SJCRH30 (cell line): Measurements from ENCODE around the gene RNF10. TPM values are rescaled to one million over a fixed set of nuclear protein-coding genes. Genes with fewer than 3 reads are reported as not detected.

ENCODE experiments used
- DNase-seq, 2 experiments: peaks; one replicate each; pipeline ENCODE4 v3.0.0-alpha.2; 2015 to 2020
- H3K27ac ChIP-seq: fragments of 250-450 bp; sonication (Bioruptor Pico); 2 replicates; pipeline ENCODE4 v1.5.1; 2020; ENCODE audit warnings: mild to moderate bottlenecking, moderate library complexity
- H3K27me3 ChIP-seq: fragments of 250-450 bp; sonication (Bioruptor Pico); 2 replicates; pipeline ENCODE4 v1.5.1; 2020; ENCODE audit warnings: mild to moderate bottlenecking, moderate library complexity
- H3K36me3 ChIP-seq: fragments of 250-450 bp; sonication (Bioruptor Pico); 2 replicates; pipeline ENCODE4 v1.5.1; 2020; ENCODE audit warnings: mild to moderate bottlenecking, moderate library complexity
- H3K4me1 ChIP-seq: fragments of 250-450 bp; sonication (Bioruptor Pico); 2 replicates; pipeline ENCODE4 v1.5.1; 2020; ENCODE audit warnings: mild to moderate bottlenecking, moderate library complexity
- H3K4me3 ChIP-seq: fragments of 250-450 bp; sonication (Bioruptor Pico); 2 replicates; pipeline ENCODE4 v1.5.1; 2020; ENCODE audit warnings: mild to moderate bottlenecking, moderate library complexity
- H3K9me3 ChIP-seq: fragments of 250-450 bp; sonication (Bioruptor Pico); replicated peaks from 2 replicates; pipeline ENCODE4 v1.5.1; 2020; ENCODE audit warnings: mild to moderate bottlenecking, moderate library complexity
- total RNA-seq: library from RNA; depleted of rRNA; stranded (reverse); fragments of >200 nt; shearing (Covaris generic); gene quantifications from 2 replicates; pipeline ENCODE4 v1.2.3, GENCODE V29; 2014

RNF10 gene
- total RNA-seq, 1 experiment from 2014 or later: 48.5 TPM

- Histone ChIP-seq H3K27ac (no peak overlapping the region), H3K27me3 (no peaks in the 10 kb centered on the region), H3K9me3 (no peaks in the 10 kb centered on the region), H3K4me3 (no peak overlapping the region), H3K4me1 (peaks cover 14% of the 10 kb centered on the region), H3K36me3 (peaks cover 16% of the 10 kb centered on the region)
- no peak for DNase-seq
Measured at GRCh38 chr12:120538281-120539156, 4.4 kb downstream of the RNF10 start.

DNA sequence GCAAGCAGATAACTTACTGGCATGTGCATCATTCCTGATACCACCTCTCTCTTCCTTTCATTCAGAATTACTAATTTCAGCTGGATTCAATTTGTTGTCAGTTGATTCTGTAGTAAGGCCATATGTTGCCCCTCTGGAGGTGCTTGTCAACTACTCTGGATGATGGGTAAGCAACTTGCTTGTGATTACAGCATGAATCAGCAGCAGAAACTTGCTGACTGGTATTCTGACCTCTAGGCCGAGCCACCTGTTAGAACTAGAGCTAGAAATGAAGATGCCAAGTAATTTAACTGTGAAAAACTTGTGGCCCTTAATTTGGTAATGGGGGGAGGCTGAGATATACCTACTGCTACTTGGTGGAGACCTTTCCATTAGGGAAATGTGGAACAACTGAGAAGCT lies 5.1 kb downstream of the RNF10 start:
- peaks cover 14% of the 10 kb centered on the region for H3K4me1 ChIP-seq
- H3K27me3 ChIP-seq: no peaks in the 10 kb centered on the region
- H3K36me3 ChIP-seq: peaks cover 16% of the 10 kb centered on the region
- H3K9me3 ChIP-seq: no peaks in the 10 kb centered on the region
- DNase-seq: no peak
- no peak overlapping the region for H3K4me3 ChIP-seq
- H3K27ac ChIP-seq: no peak overlapping the region

DNA sequence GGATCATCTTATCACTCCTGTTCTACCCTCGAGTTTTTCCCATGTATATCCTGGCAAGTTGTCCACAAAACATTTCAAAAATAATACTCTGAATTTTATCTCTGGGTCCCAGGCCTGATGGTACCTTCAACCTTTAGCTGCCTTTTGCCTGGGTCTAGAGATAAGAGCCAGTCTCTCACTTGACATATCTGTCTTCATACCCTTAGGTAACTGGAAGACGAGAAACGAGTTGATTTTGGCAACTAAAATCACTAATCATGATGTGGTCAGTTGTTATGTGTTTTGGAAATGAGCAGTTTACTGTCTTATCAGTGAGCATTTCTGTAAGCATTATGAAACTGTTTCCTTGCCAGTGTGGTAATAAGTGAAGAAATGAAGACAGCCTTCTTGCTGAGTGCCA lies 6.3 kb downstream of the RNF10 start:
- H3K4me3 ChIP-seq: no peak overlapping the region
- peaks cover 21% of the 10 kb centered on the region for H3K36me3 ChIP-seq
- H3K27me3 ChIP-seq: no peaks in the 10 kb centered on the region
- DNase-seq: no peak
- H3K4me1 ChIP-seq: peaks cover 13% of the 10 kb centered on the region
- H3K27ac ChIP-seq: no peak overlapping the region
- H3K9me3 ChIP-seq: no peaks in the 10 kb centered on the region

DNA sequence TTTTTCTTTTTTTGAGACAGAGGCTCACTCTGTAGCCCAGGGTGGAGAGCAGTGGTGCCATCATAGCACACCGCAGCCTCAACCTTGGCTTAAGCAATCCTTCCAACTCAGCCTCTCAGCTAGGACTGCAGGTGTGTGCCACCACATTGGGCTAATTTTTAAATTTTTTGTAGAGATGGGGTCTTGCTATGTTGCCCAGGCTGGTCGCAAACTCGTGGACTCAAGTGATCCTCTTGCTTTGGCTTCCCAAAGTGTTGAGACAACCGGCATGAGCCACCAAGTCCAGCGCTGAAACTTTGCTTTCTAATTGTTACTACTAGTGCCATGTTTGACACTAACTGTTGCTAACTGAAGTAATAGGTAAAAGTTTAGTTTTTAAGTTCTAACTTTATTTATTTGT lies 8.0 kb downstream of the RNF10 start:
- no peak for DNase-seq
- no peaks in the 10 kb centered on the region for H3K27me3 ChIP-seq
- H3K27ac ChIP-seq: no peak overlapping the region
- H3K9me3 ChIP-seq: no peaks in the 10 kb centered on the region
- H3K36me3 ChIP-seq: peaks cover 35% of the 10 kb centered on the region
- H3K4me1 ChIP-seq: peaks cover 7% of the 10 kb centered on the region
- no peak overlapping the region for H3K4me3 ChIP-seq

DNA sequence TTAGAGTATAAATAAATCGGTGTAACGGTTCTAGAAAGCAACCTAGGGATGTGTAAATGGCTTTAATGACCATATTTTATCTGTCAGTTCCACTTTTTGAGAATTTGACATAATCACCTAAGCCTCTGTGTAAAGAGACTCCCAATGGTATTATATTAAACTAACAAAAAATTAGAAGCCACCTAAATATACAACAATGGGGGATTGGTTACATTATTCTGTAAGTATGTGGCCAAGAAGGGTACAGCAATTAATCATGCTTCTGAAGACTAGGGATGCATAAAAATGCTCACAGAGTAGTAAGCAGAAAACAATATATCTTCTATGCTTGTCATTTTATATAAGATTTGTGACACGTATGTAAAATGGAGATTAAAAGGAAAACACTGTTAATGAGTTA lies 10.5 kb downstream of the RNF10 start:
- Histone ChIP-seq H3K9me3 (no peaks in the 10 kb centered on the region), H3K36me3 (peaks cover 44% of the 10 kb centered on the region), H3K27me3 (no peaks in the 10 kb centered on the region), H3K4me3 (no peak overlapping the region), H3K4me1 (no peaks in the 10 kb centered on the region), H3K27ac (no peak overlapping the region)
- DNase-seq: no peak

- Histone ChIP-seq H3K4me1 (no peaks in the 10 kb centered on the region), H3K4me3 (no peak overlapping the region), H3K36me3 (peaks cover 44% of the 10 kb centered on the region), H3K9me3 (no peaks in the 10 kb centered on the region), H3K27ac (no peak overlapping the region), H3K27me3 (no peaks in the 10 kb centered on the region)
- no peak for DNase-seq
Measured at GRCh38 chr12:120546050-120546386, 11.9 kb downstream of the RNF10 start.

- no peak overlapping the region for H3K4me3 ChIP-seq
- H3K27me3 ChIP-seq: no peaks in the 10 kb centered on the region
- H3K9me3 ChIP-seq: no peaks in the 10 kb centered on the region
- peaks cover 48% of the 10 kb centered on the region for H3K36me3 ChIP-seq
- H3K27ac ChIP-seq: no peak overlapping the region
- DNase-seq: no peak
- no peaks in the 10 kb centered on the region for H3K4me1 ChIP-seq
Measured at GRCh38 chr12:120554678-120555077, 20.5 kb downstream of the RNF10 start.

DNA sequence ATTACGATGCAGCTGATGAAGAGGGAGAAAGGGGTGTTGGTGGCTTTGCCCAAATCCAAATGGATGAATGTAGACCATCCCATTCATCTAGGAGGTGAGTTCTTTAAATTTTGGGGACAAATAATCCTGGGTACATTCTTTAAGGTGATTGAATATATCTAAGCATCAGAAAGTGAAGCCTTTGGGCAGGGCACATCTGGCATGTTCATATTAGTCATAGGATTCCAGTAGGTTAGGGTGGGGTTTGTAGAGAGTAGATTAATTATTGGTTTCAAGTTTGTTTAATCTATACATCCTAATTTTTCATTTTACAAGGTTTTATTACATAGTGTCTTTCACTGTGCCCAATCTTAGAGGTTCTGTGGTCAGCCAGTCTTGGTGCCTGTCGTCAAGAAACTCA lies 23.4 kb downstream of the RNF10 start:
- H3K27ac ChIP-seq: no peak overlapping the region
- H3K27me3 ChIP-seq: no peaks in the 10 kb centered on the region
- H3K9me3 ChIP-seq: no peaks in the 10 kb centered on the region
- H3K36me3 ChIP-seq: peaks cover 59% of the 10 kb centered on the region
- H3K4me3 ChIP-seq: no peak overlapping the region
- H3K4me1 ChIP-seq: no peaks in the 10 kb centered on the region
- no peak for DNase-seq

- no peak for DNase-seq
- Histone ChIP-seq H3K36me3 (peaks cover 70% of the 10 kb centered on the region), H3K4me1 (no peaks in the 10 kb centered on the region), H3K27me3 (no peaks in the 10 kb centered on the region), H3K4me3 (no peak overlapping the region), H3K9me3 (no peaks in the 10 kb centered on the region), H3K27ac (no peak overlapping the region)
Measured at GRCh38 chr12:120562906-120563305, 28.8 kb downstream of the RNF10 start.

DNA sequence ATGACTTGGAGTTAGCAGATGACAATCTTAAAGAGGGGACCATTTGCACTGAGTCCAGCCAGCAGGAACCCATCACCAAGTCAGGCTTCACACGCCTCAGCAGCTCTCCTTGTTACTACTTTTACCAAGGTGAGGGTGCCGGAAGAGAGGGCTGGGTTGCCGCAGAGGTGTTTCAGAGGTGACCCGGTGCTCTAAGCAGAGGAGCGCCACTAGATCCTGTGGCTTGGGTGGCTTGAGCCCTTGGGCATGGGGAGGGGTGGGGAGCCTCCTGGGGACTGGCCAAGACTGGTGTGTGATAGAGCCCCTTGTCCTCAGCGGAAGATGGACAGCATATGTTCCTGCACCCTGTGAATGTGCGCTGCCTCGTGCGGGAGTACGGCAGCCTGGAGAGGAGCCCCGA lies 29.3 kb downstream of the RNF10 start:
- H3K36me3 ChIP-seq: peaks cover 70% of the 10 kb centered on the region
- no peak overlapping the region for H3K4me3 ChIP-seq
- H3K27ac ChIP-seq: no peak overlapping the region

GRCh38 chr12:120571299-120571698 lies 37.1 kb downstream of the RNF10 start:
- H3K4me3 ChIP-seq: no peak overlapping the region

More for the DNA sequence above, 29.3 kb downstream of the RNF10 start:
- H3K9me3 ChIP-seq: no peaks in the 10 kb centered on the region
- H3K4me1 ChIP-seq: no peaks in the 10 kb centered on the region
- no peaks in the 10 kb centered on the region for H3K27me3 ChIP-seq
- no peak for DNase-seq

DNA sequence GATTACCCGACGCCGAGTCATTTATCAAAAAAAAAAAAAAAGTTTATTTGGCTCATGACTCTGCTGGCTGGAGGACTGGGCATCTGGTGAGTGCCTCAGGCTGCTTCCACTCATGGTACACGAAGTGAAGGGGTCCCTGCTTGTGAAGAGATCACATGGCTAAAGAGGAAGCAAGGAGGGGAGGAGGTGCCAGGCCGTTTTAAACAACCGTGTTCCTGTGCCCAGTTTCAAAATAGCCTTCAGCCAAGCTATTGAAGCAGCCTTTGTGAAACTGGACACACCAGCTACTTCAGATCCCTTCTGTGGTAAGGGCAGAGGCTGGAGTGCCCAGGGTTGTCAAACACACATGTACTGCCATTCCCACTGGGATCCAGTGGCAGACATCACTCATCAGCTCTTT lies 39.4 kb downstream of the RNF10 start:
- Histone ChIP-seq H3K9me3 (no peaks in the 10 kb centered on the region), H3K36me3 (peaks cover 60% of the 10 kb centered on the region), H3K27me3 (no peaks in the 10 kb centered on the region), H3K27ac (no peak overlapping the region), H3K4me3 (no peak overlapping the region), H3K4me1 (no peaks in the 10 kb centered on the region)
- no peak for DNase-seq

More at GRCh38 chr12:120571299-120571698, 37.1 kb downstream of the RNF10 start:
- Histone ChIP-seq H3K27ac (no peak overlapping the region), H3K9me3 (no peaks in the 10 kb centered on the region), H3K4me1 (no peaks in the 10 kb centered on the region), H3K27me3 (no peaks in the 10 kb centered on the region), H3K36me3 (peaks cover 56% of the 10 kb centered on the region)
- DNase-seq: no peak

- no peak for DNase-seq
- peaks cover 60% of the 10 kb centered on the region for H3K36me3 ChIP-seq
Measured at GRCh38 chr12:120574106-120574505, 40.0 kb downstream of the RNF10 start.

GRCh38 chr12:120579179-120579578 lies 45.0 kb downstream of the RNF10 start:
- Histone ChIP-seq H3K36me3 (peaks cover 41% of the 10 kb centered on the region), H3K27ac (no peak overlapping the region), H3K4me3 (no peak overlapping the region), H3K27me3 (peaks cover 6% of the 10 kb centered on the region), H3K9me3 (no peaks in the 10 kb centered on the region), H3K4me1 (no peaks in the 10 kb centered on the region)
- no peak for DNase-seq

More at GRCh38 chr12:120574106-120574505, 40.0 kb downstream of the RNF10 start:
- no peak overlapping the region for H3K4me3 ChIP-seq
- no peaks in the 10 kb centered on the region for H3K27me3 ChIP-seq
- H3K27ac ChIP-seq: no peak overlapping the region
- H3K9me3 ChIP-seq: no peaks in the 10 kb centered on the region
- no peaks in the 10 kb centered on the region for H3K4me1 ChIP-seq

GRCh38 chr12:120580787-120581723 lies 46.9 kb downstream of the RNF10 start, which contains the start of gene POP5:
TSS of gene POP5 (minus strand) at chr12:120581402. CDS start at chr12:120581362, 40 bp downstream.
- Histone ChIP-seq H3K4me3 (peak within 1 kb of the TSS; percentile 79), H3K27me3 (peaks cover 8% of the 10 kb centered on the region), H3K36me3 (peaks cover 29% of the 10 kb centered on the region), H3K27ac (no peak within 1 kb of the TSS; the same call in 1 of the 2 replicates), H3K9me3 (no peaks in the 10 kb centered on the region), H3K4me1 (no peaks in the 10 kb centered on the region)
- peak; percentile 96 to 98 for DNase-seq
